Hepatocyte (in vitro differentiated cells): ENCODE measurements around the gene PREX1. TPM values are rescaled to one million over a fixed set of nuclear protein-coding genes. Genes with fewer than 3 reads are reported as not detected.
A peak's percentile ranks its signal among the peaks of the same experiment; 100 is the strongest.

ENCODE experiments used
- DNase-seq: peaks from one replicate; pipeline ENCODE4 v3.0.0-alpha.2; 2016; ENCODE audit warnings: low spot score
- H2AFZ ChIP-seq: fragments of 200-600 bp; sonication (generic); 2 replicates; pipeline ENCODE4 v1.6.0; 2016; ENCODE audit warnings: antibody characterized with exemption, mild to moderate bottlenecking
- H3K27ac ChIP-seq: fragments of 200-600 bp; sonication (generic); 2 replicates; pipeline ENCODE4 v1.5.1; 2016; ENCODE audit warnings: mild to moderate bottlenecking
- H3K27me3 ChIP-seq: fragments of 200-600 bp; sonication (generic); 2 replicates; pipeline ENCODE4 v1.6.1; 2016
- H3K36me3 ChIP-seq: fragments of 200-600 bp; sonication (generic); replicated peaks from 2 replicates; pipeline ENCODE4 v1.5.1; 2016; ENCODE audit warnings: low read depth; ENCODE audit not compliant: insufficient read depth
- H3K4me1 ChIP-seq: fragments of 200-600 bp; sonication (generic); 2 replicates; pipeline ENCODE4 v1.5.1; 2016; ENCODE audit warnings: mild to moderate bottlenecking, moderate library complexity; ENCODE audit not compliant: insufficient read depth
- H3K4me2 ChIP-seq: fragments of 200-600 bp; sonication (generic); 2 replicates; pipeline ENCODE4 v1.6.0; 2016
- H3K4me3 ChIP-seq: fragments of 200-600 bp; sonication (generic); 2 replicates; pipeline ENCODE4 v1.5.1; 2016; ENCODE audit warnings: mild to moderate bottlenecking
- H3K79me2 ChIP-seq: fragments of 200-600 bp; sonication (generic); 2 replicates; pipeline ENCODE4 v1.6.0; 2017; ENCODE audit warnings: mild to moderate bottlenecking
- H3K9me2 ChIP-seq: fragments of 200-600 bp; sonication (generic); replicated peaks from 2 replicates; pipeline ENCODE4 v1.6.0; 2017; ENCODE audit warnings: mild to moderate bottlenecking; ENCODE audit not compliant: insufficient read depth
- H3K9me3 ChIP-seq: fragments of 200-600 bp; sonication (generic); 2 replicates; pipeline ENCODE4 v1.5.1; 2016; ENCODE audit warnings: low read depth, mild to moderate bottlenecking
- H4K20me1 ChIP-seq: fragments of 200-600 bp; sonication (generic); 2 replicates; pipeline ENCODE4 v1.6.0; 2016; ENCODE audit warnings: mild to moderate bottlenecking; ENCODE audit not compliant: insufficient read depth, poor library complexity, severe bottlenecking
- CTCF ChIP-seq: fragments of 200-600 bp; sonication (generic); IDR thresholded peaks from 2 replicates; pipeline ENCODE4 v1.5.1; 2016; ENCODE audit warnings: antibody characterized with exemption, mild to moderate bottlenecking; ENCODE audit not compliant: poor library complexity
- EZH2 ChIP-seq: fragments of 200-600 bp; sonication (generic); IDR thresholded peaks from 2 replicates; pipeline ENCODE4 v1.6.1; 2016; ENCODE audit warnings: antibody characterized with exemption, mild to moderate bottlenecking, borderline replicate concordance
- EZH2phosphoT487 ChIP-seq: fragments of 200-600 bp; sonication (generic); IDR thresholded peaks from one replicate; pipeline ENCODE4 v1.6.1; 2018; ENCODE audit warnings: antibody characterized with exemption, mild to moderate bottlenecking, low read depth, moderate library complexity; ENCODE audit not compliant: unreplicated experiment, severe bottlenecking
- WGBS: methylation state at CpG from one replicate; pipeline ENCODE4 v1.1.6; 2016; ENCODE audit warnings: low lambda C conversion rate; ENCODE audit errors: missing lambda C conversion rate; 5-methylcytosine and 5-hydroxymethylcytosine counted together
- polyA plus RNA-seq: library from polyadenylated mRNA; unstranded; fragments of >200 nt; fragmentation: Nextera tagmentation; extraction: Ambion mirVana; gene quantifications from 2 replicates; pipeline ENCODE4 v1.2.1, GENCODE V29; 2016
- total RNA-seq: library from RNA; depleted of rRNA; stranded (reverse); fragments of >200 nt; gene quantifications from 2 replicates; pipeline ENCODE4 v1.2.3, GENCODE V29; 2014

PREX1 gene
- total and polyA plus RNA-seq, 2 experiments from 2014 or later = 1.8 to 2.9 TPM

- 66% methylated on average over 12 of the region's 12 CpGs for WGBS
- H3K4me1 ChIP-seq = peaks cover 36% of the 10 kb centered on the region
Measured at GRCh38 chr20:48683467-48684175, 144.2 kb downstream of the PREX1 start.

GRCh38 chr20:48682529-48683363 is 145.1 kb downstream of the PREX1 start:
- TF ChIP-seq EZH2phosphoT487 (no peak), EZH2 (no peak), CTCF (no peak)
- no peaks in the 10 kb centered on the region for H3K36me3 ChIP-seq
- peaks cover 36% of the 10 kb centered on the region for H3K4me1 ChIP-seq
- no peaks in the 10 kb centered on the region for H3K9me2 ChIP-seq
- no peak overlapping the region for H2AFZ ChIP-seq
- peak overlapping the region; percentile 68 for H3K27ac ChIP-seq
- peak overlapping the region; percentile 60 for H3K4me2 ChIP-seq
- DNase-seq = peak; percentile 90
- 19% methylated on average over 18 of the region's 18 CpGs for WGBS
- no peak overlapping the region for H3K4me3 ChIP-seq
- no peaks in the 10 kb centered on the region for H4K20me1 ChIP-seq
- H3K27me3 ChIP-seq = no peaks in the 10 kb centered on the region
- no peaks in the 10 kb centered on the region for H3K79me2 ChIP-seq
- H3K9me3 ChIP-seq = no peaks in the 10 kb centered on the region

More at GRCh38 chr20:48683467-48684175, 144.2 kb downstream of the PREX1 start:
- Histone ChIP-seq H3K79me2 (no peaks in the 10 kb centered on the region), H2AFZ (no peak overlapping the region), H3K27ac (peak overlapping the region; percentile 68), H3K9me2 (no peaks in the 10 kb centered on the region), H3K27me3 (no peaks in the 10 kb centered on the region), H3K9me3 (no peaks in the 10 kb centered on the region), H3K36me3 (no peaks in the 10 kb centered on the region), H4K20me1 (no peaks in the 10 kb centered on the region), H3K4me2 (peak overlapping the region; percentile 60), H3K4me3 (no peak overlapping the region)
- DNase-seq = no peak
- no peak for TF ChIP-seq EZH2phosphoT487
- TF ChIP-seq CTCF = no peak
- TF ChIP-seq EZH2 = no peak

- H3K27ac ChIP-seq = peak overlapping the region; percentile 68
- TF ChIP-seq EZH2phosphoT487 = no peak
- no peak for TF ChIP-seq EZH2
- TF ChIP-seq CTCF = no peak
- WGBS = 77% methylated on average over 6 of the region's 6 CpGs
Measured at GRCh38 chr20:48681873-48682426, 145.8 kb downstream of the PREX1 start.

More at GRCh38 chr20:48681873-48682426, 145.8 kb downstream of the PREX1 start:
- Histone ChIP-seq H3K4me3 (no peak overlapping the region), H3K79me2 (no peaks in the 10 kb centered on the region), H3K36me3 (no peaks in the 10 kb centered on the region), H2AFZ (no peak overlapping the region), H3K4me1 (peaks cover 36% of the 10 kb centered on the region), H3K4me2 (peak overlapping the region; percentile 60), H3K9me2 (no peaks in the 10 kb centered on the region), H3K9me3 (no peaks in the 10 kb centered on the region), H4K20me1 (no peaks in the 10 kb centered on the region), H3K27me3 (no peaks in the 10 kb centered on the region)
- DNase-seq = no peak
